Heart left ventricle (tissue), 16 donors: ENCODE data around the gene IFI30. TPM values are rescaled to one million over a fixed set of nuclear protein-coding genes. Genes with fewer than 3 reads are reported as not detected.

Experiments used
- ATAC-seq, 4 donors: fragments of 200-7000 bp; cut with Tn5 transposase; one replicate each; pipeline ENCODE4 v1.9.1; 2020 to 2022; ENCODE audit warnings: moderate library complexity in 4 of 4, mild to moderate bottlenecking in 3 of 4, moderate number of reproducible peaks in 1 of 4
- DNase-seq, 5 donors: peaks; one replicate each; pipeline ENCODE4 v3.0.0-alpha.2; 2020
- H3K27ac ChIP-seq, 12 donors: fragments of 200-600 bp; sonication (generic) in 4 of 12; one replicate each; pipeline versions ENCODE4 v1.5.0 to v1.8.0; 2016 to 2022; ENCODE audit warnings: mild to moderate bottlenecking in 2 of 12
- H3K27me3 ChIP-seq, 9 donors: fragments of 200-600 bp; sonication (generic) in 2 of 9; one replicate each; pipeline versions ENCODE4 v1.5.1 to v1.8.0; 2016 to 2022; ENCODE audit warnings: mild to moderate bottlenecking in 3 of 9
- H3K36me3 ChIP-seq, 9 donors: fragments of 200-600 bp; sonication (generic) in 2 of 9; one replicate each; pipeline versions ENCODE4 v1.5.0 to v1.8.0; 2018 to 2022; ENCODE audit warnings: mild to moderate bottlenecking in 2 of 9
- H3K4me1 ChIP-seq, 12 donors: fragments of 200-600 bp; sonication (generic) in 4 of 12; one replicate each; pipeline versions ENCODE4 v1.5.0 to v1.8.0; 2016 to 2022; ENCODE audit warnings: mild to moderate bottlenecking in 3 of 12
- H3K4me3 ChIP-seq, 12 donors: fragments of 200-600 bp; sonication (generic) in 4 of 12; one replicate each; pipeline versions ENCODE4 v1.5.0 to v1.8.0; 2017 to 2022; ENCODE audit warnings: mild to moderate bottlenecking in 9 of 12, moderate library complexity in 4 of 12
- H3K9me3 ChIP-seq, 12 donors: fragments of 200-600 bp; sonication (generic) in 4 of 12; one replicate each; pipeline versions ENCODE4 v1.5.0 to v1.8.0; 2016 to 2022; ENCODE audit warnings: mild to moderate bottlenecking in 1 of 12
- CTCF ChIP-seq, 12 donors: fragments of 200-600 bp; sonication (generic) in 4 of 12; IDR thresholded peaks; one replicate each; pipeline versions ENCODE4 v1.5.0 to v1.8.0; 2018 to 2022; ENCODE audit warnings: antibody characterized with exemption in 12 of 12, mild to moderate bottlenecking in 5 of 12
- POLR2A ChIP-seq, 2 donors: fragments of 450-650 bp; IDR thresholded peaks; one replicate each; pipeline ENCODE4 v1.6.1; 2017; ENCODE audit warnings: antibody characterized with exemption in 2 of 2, mild to moderate bottlenecking in 2 of 2, moderate library complexity in 2 of 2
- WGBS, 4 donors: extraction: QIAGEN DNeasy Blood & Tissue Kit in 2 of 4; methylation state at CpG; one replicate each; pipeline versions ENCODE4 v1.1.5 to v1.1.7; 2013 to 2018; 5-methylcytosine and 5-hydroxymethylcytosine counted together
- intact Hi-C, 10 donors: fragments of 100-400 bp; cut with DNase I; formaldehyde crosslinking; loops; one replicate each; pipeline versions ENCODE4 v1.11.1 to v1.14.2; 2022
- polyA plus RNA-seq, 2 donors: library from polyadenylated mRNA; stranded (reverse); fragments of 200-250 nt; gene quantifications; one replicate each; pipeline ENCODE4 v1.2.3, GENCODE V29; 2013
- total RNA-seq, 9 donors: library from RNA; depleted of rRNA in 2 of 9; stranded (reverse); fragments of >200 nt in 2 of 9; fragmentation: NEBNext Ultra II Directional in 3 of 9; extraction: Animal tissue kit (Norgen Biotek cat#: 25700) in 3 of 9; gene quantifications; one replicate each; pipeline versions ENCODE4 v1.1.0 to v1.2.4, GENCODE V29; 2016 to 2023
- donor health status: ischemic (EF 13 %, LVEDD 7.1; RV severe dilation, severe dysfunction).
- donor health status: healthy with polysubstance abuse.
- donor health status: DM: no; HTN: yes; CAD: no.
- donor health status: DM: no; HTN: no; CAD: no.
- donor health status: ischemic (EF 25% LVEDD 6.9; RV normal size, moderate dysfunction).
- donor health status: ischemic (EF 25% LVEDD 5.7; RV mildly dilated, moderate dysfunction).
- donor health status: healthy.
- donor health status: DM: yes; HTN: yes; CAD: no.
- donor health status: ischemic (EF 35%, LVEDD 5.7; RV mildly dilated, moderate dysfunction).
- donor health status: nonischemic (EF 11% LVEDD 7.7; RV severe dilation, severe dysfunction).
- donor health status: DM: yes; HTN: yes; CAD: no.
- donor health status: PGD.
- donor health status: ischemic (EF 29% LVEDD 5.4; RV normal size, mild dysfunction).
- donor health status: nonischemic (EF 23%, LVEDD 6.1; RV moderate dilation, normal function).

Gene IFI30
- total and polyA plus RNA-seq, 11 donors: 8.9 to 455 (median 15.2) TPM

DNA sequence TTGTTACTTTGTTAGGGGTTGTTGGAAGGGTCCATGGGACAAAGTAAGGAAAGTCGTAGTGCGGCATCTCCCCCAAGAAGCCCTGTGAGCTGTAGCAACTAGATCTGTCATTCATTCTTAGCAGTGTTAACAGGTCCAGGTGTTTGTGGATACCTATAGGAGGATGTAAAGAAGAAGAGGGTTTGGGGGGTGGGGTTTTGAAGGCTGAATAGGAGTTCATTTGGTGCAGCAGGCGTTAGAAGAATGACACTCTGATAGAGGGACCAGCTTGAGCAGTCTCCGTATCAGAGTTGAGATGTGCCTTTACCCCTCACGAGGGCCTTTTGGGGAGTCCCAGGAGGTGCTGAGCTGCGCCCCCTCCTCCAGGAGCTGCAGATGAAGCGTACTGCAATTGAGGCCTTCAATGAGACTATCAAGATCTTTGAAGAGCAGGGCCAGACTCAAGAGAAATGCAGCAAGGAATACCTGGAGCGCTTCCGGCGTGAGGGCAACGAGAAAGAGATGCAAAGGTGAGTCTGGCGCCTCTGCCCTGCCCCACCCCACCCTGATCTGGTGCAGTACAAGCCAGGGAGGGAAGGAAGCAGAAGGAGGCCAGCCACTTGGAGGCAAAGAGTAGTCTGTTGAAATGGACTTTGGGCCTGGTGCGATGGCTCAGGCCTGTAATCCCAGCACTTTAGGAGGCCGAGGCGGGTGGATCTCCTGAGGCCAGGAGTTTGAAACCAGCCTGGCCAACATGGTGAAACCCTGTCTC, 7.6 kb upstream of the IFI30 start:
- WGBS, 4 donors: 96 to 98% (median 97%) methylated on average over 15 of the region's 15 CpGs
- ATAC-seq (no peak), DNase-seq (no peak)
- Histone ChIP-seq H3K27ac (no peak overlapping the region), H3K9me3 (no peaks in the 10 kb centered on the region), H3K36me3 (peaks cover 0 to 78% (median 67%) of the 10 kb centered on the region in 9 donors), H3K4me3 (no peak overlapping the region), H3K4me1 (peaks cover 0 to 26% (median 6%) of the 10 kb centered on the region in 12 donors), H3K27me3 (no peaks in the 10 kb centered on the region)
- TF ChIP-seq CTCF (IDR thresholded peaks at IDR 0.05) (no peak), POLR2A (IDR thresholded peaks at IDR 0.05) (no peak)
- intact Hi-C loops: loop anchor here in 3 of 10 donors (5.0 kb wide), 1 partner anchor 54 kb away; no protein-coding TSS in a partner anchor

DNA sequence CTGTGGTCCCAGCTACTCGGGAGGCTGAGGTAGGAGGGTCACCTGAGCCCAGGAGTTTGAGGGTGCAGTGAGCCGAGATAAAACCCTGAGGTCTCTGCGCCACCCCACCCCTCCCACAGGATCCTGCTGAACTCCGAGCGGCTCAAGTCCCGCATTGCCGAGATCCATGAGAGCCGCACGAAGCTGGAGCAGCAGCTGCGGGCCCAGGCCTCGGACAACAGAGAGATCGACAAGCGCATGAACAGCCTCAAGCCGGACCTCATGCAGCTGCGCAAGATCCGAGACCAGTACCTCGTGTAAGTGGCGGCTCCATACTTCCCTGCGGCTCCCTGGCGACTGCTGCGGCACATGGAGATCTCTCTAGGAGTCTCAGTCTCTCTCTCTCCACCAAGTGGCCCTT, 6.6 kb upstream of the IFI30 start:
- no peak for ATAC-seq
- intact Hi-C loops: loop anchor here in 3 of 10 donors (5.0 kb wide), 1 partner anchor 55 kb away; no protein-coding TSS in a partner anchor
- Histone ChIP-seq H3K27ac (no peak overlapping the region), H3K4me3 (no peak overlapping the region), H3K4me1 (peaks cover 0 to 30% (median 7%) of the 10 kb centered on the region in 12 donors), H3K27me3 (no peaks in the 10 kb centered on the region), H3K36me3 (peaks cover 0 to 77% (median 65%) of the 10 kb centered on the region in 9 donors), H3K9me3 (no peaks in the 10 kb centered on the region)
- DNase-seq: no peak
- 94 to 95% (median 95%) methylated on average over 18 to 21 of the region's 21 CpGs for WGBS, 4 donors
- TF ChIP-seq POLR2A (IDR thresholded peaks at IDR 0.05) (no peak), CTCF (IDR thresholded peaks at IDR 0.05) (no peak)

DNA sequence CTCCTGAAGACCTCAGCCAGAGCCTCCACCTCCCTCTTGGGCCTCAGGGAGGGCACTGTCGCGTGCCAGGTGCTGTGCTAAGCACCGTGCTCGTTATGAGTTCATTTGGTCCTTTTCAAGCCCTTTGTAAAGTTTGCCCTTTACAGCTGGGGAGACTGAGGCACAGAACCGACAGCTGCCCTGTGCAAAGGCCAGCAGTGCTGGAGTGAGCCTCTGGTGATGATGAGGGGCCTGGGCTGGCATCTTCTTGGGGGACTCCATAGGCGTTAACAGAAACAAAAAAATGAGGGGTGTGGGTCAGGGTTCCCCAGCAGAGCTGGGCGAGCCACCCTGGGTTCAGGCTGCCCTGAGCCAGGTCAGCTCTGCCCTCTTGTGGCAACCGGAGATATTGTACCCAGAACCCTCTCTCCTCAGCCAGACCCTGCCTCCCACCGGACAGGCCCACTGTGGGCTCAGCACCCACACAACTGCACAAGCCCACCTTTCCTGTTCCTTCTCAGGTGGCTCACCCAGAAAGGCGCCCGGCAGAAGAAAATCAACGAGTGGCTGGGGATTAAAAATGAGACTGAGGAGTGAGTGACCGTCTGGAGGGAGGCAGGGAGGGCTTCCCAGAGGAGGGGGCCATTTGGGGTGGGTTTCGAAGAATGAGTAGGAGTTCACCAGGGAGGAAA, 5.5 kb upstream of the IFI30 start:
- Histone ChIP-seq H3K27me3 (no peaks in the 10 kb centered on the region), H3K4me1 (peaks cover 0 to 40% (median 12%) of the 10 kb centered on the region in 12 donors), H3K9me3 (no peaks in the 10 kb centered on the region), H3K27ac (peak overlapping the region in 1 of 12 donors; percentile 95), H3K36me3 (peaks cover 0 to 67% (median 58%) of the 10 kb centered on the region in 9 donors), H3K4me3 (no peak overlapping the region)
- ATAC-seq (peak; percentile 15 to 62 (median 53)), DNase-seq (peak in 3 of 5 donors; percentile 33 to 52 (median 46))
- 71 to 78% (median 72%) methylated on average over 14 of the region's 14 CpGs for WGBS, 4 donors
- intact Hi-C loops: loop anchor here in 4 of 10 donors (2.0 to 5.0 kb wide), 2 partner anchors 55 to 56 kb away; no protein-coding TSS in a partner anchor
- TF ChIP-seq POLR2A (IDR thresholded peaks at IDR 0.05): no peak
- peak; percentile 45 to 76 (median 67) for TF ChIP-seq CTCF (IDR thresholded peaks at IDR 0.05)
